Liver (tissue), 9 donors: ENCODE results near the gene TEKTIP1. TPM values are rescaled to one million over a fixed set of nuclear protein-coding genes. Genes with fewer than 3 reads are reported as not detected.

Experiments used
- DNase-seq: peaks from one replicate; pipeline ENCODE4 v3.0.0-alpha.2; 2017; ENCODE audit warnings: low spot score
- H3K27ac ChIP-seq, 2 donors: one replicate each; pipeline ENCODE4 v1.7.0; 2013; ENCODE audit warnings: inconsistent platforms in 2 of 2, low read length in 2 of 2, control low read depth in 1 of 2, low read depth in 1 of 2, mild to moderate bottlenecking in 1 of 2
- H3K27me3 ChIP-seq, 4 donors: one replicate each; pipeline versions ENCODE4 v1.6.1 to v1.7.0; 2013; ENCODE audit warnings: low read length in 3 of 4, inconsistent platforms in 1 of 4, mild to moderate bottlenecking in 1 of 4, moderate library complexity in 1 of 4; ENCODE audit not compliant: control insufficient read depth in 4 of 4, insufficient read depth in 4 of 4
- H3K36me3 ChIP-seq, 4 donors: one replicate each; pipeline versions ENCODE4 v1.6.1 to v1.7.0; 2013; ENCODE audit warnings: low read length in 3 of 4, mild to moderate bottlenecking in 3 of 4, low read depth in 1 of 4, moderate library complexity in 1 of 4; ENCODE audit not compliant: control insufficient read depth in 4 of 4, insufficient read depth in 3 of 4
- H3K4me1 ChIP-seq, 4 donors: one replicate each; pipeline versions ENCODE4 v1.6.1 to v1.7.0; 2013; ENCODE audit warnings: low read length in 3 of 4, mild to moderate bottlenecking in 3 of 4, moderate library complexity in 1 of 4; ENCODE audit not compliant: control insufficient read depth in 4 of 4, insufficient read depth in 4 of 4
- H3K4me3 ChIP-seq, 3 donors: one replicate each; pipeline versions ENCODE4 v1.6.1 to v1.7.0; 2013; ENCODE audit warnings: low read length in 3 of 3, control low read depth in 1 of 3, low read depth in 1 of 3, mild to moderate bottlenecking in 1 of 3
- H3K9ac ChIP-seq, 2 donors: one replicate each; pipeline ENCODE4 v1.7.0; 2013; ENCODE audit warnings: low read length in 2 of 2, mild to moderate bottlenecking in 2 of 2, moderate library complexity in 2 of 2, control low read depth in 1 of 2, low read depth in 1 of 2
- H3K9me3 ChIP-seq, 4 donors: one replicate each; pipeline versions ENCODE4 v1.6.1 to v1.7.0; 2013; ENCODE audit warnings: low read length in 3 of 4; ENCODE audit not compliant: control insufficient read depth in 4 of 4
- ATF3 ChIP-seq: IDR thresholded peaks from 2 replicates; pipeline ENCODE4 v1.6.1; 2016; ENCODE audit warnings: antibody characterized with exemption
- EGR1 ChIP-seq, 2 donors: IDR thresholded peaks; 2 replicates each; pipeline ENCODE4 v1.6.1; 2016 to 2018; ENCODE audit warnings: antibody characterized with exemption in 2 of 2, low read depth in 2 of 2
- FOXA1 ChIP-seq: IDR thresholded peaks from 2 replicates; pipeline ENCODE4 v1.6.1; 2016; ENCODE audit warnings: antibody characterized with exemption
- FOXA2 ChIP-seq: IDR thresholded peaks from 2 replicates; pipeline ENCODE4 v1.6.1; 2016; ENCODE audit warnings: antibody characterized with exemption
- GABPA ChIP-seq, 2 donors: IDR thresholded peaks in 1 of 2; conservative IDR thresholded peaks in 1 of 2; 2 replicates each; pipeline ENCODE4 v1.6.1; 2016; ENCODE audit warnings: antibody characterized with exemption in 2 of 2, mild to moderate bottlenecking in 1 of 2, moderate library complexity in 1 of 2
- HNF4A ChIP-seq, 2 donors: conservative IDR thresholded peaks; 2 replicates each; pipeline ENCODE4 v1.6.1; 2016; ENCODE audit warnings: antibody characterized with exemption in 2 of 2, mild to moderate bottlenecking in 2 of 2
- HNF4G ChIP-seq: IDR thresholded peaks from 2 replicates; pipeline ENCODE4 v1.6.1; 2016; ENCODE audit warnings: antibody characterized with exemption
- JUND ChIP-seq, 2 donors: IDR thresholded peaks; 2 replicates each; pipeline ENCODE4 v1.6.1; 2016; ENCODE audit warnings: antibody characterized with exemption in 2 of 2
- MAX ChIP-seq: IDR thresholded peaks from 2 replicates; pipeline ENCODE4 v1.6.1; 2016; ENCODE audit warnings: antibody characterized with exemption
- NR2F2 ChIP-seq: IDR thresholded peaks from 2 replicates; pipeline ENCODE4 v1.6.1; 2016; ENCODE audit warnings: antibody characterized with exemption
- RAD21 ChIP-seq, 2 donors: IDR thresholded peaks; 2 replicates each; pipeline ENCODE4 v1.6.1; 2016; ENCODE audit warnings: antibody characterized with exemption in 2 of 2, mild to moderate bottlenecking in 2 of 2
- REST ChIP-seq: IDR thresholded peaks from 2 replicates; pipeline ENCODE4 v1.6.1; 2016; ENCODE audit warnings: antibody characterized with exemption, mild to moderate bottlenecking
- RXRA ChIP-seq, 2 donors: IDR thresholded peaks; 2 replicates each; pipeline ENCODE4 v1.6.1; 2017 to 2018; ENCODE audit warnings: antibody characterized with exemption in 2 of 2, mild to moderate bottlenecking in 1 of 2
- SP1 ChIP-seq: IDR thresholded peaks from 2 replicates; pipeline ENCODE4 v1.6.1; 2018; ENCODE audit warnings: antibody characterized with exemption, mild to moderate bottlenecking
- TAF1 ChIP-seq: conservative IDR thresholded peaks from 2 replicates; pipeline ENCODE4 v1.6.1; 2016; ENCODE audit warnings: antibody characterized with exemption, mild to moderate bottlenecking
- YY1 ChIP-seq: IDR thresholded peaks from 2 replicates; pipeline ENCODE4 v1.6.1; 2016; ENCODE audit warnings: antibody characterized with exemption, mild to moderate bottlenecking
- WGBS: extraction: QIAGEN DNeasy Blood & Tissue Kit; methylation state at CpG from one replicate; pipeline ENCODE4 v1.1.7; 2013; 5-methylcytosine and 5-hydroxymethylcytosine counted together
- polyA plus RNA-seq, 2 donors: library from polyadenylated mRNA; stranded (reverse) in 1 of 2; unstranded in 1 of 2; fragments of 200-250 nt in 1 of 2; fragments of >200 nt in 1 of 2; fragmentation: Nextera tagmentation in 1 of 2; extraction: Ambion mirVana in 1 of 2; gene quantifications; one replicate each; pipeline versions ENCODE4 v1.2.1 to v1.2.3, GENCODE V29; 2013 to 2015
- total RNA-seq, 2 donors: library from RNA; depleted of rRNA; stranded (reverse); fragments of >200 nt; gene quantifications; one replicate each; pipeline ENCODE4 v1.2.3, GENCODE V29; 2014
- TF ChIP-seq, protein P1 (sequence below): fragments of 150-350 bp; IDR thresholded peaks from 2 replicates; pipeline ENCODE4 v1.5.1; 2017; ENCODE audit warnings: improper control_type of control experiment, low read depth, low read length; ENCODE audit not compliant: missing input control
- TF ChIP-seq, protein P2 (sequence below): IDR thresholded peaks from 2 replicates; pipeline ENCODE4 v1.6.1; 2016; ENCODE audit warnings: antibody characterized with exemption
- donor health status: healthy.
- donor health status: healthy.
- donor health status: healthy.
- donor health status: healthy.
- donor health status: healthy.

Gene TEKTIP1
- total and polyA plus RNA-seq, 4 donors = 0.17 TPM; not detected in 3

- Histone ChIP-seq H3K9me3 (no peaks in the 10 kb centered on the region), H3K27me3 (no peaks in the 10 kb centered on the region), H3K27ac (peak overlapping the region; percentile 52 to 63), H3K4me3 (no peak overlapping the region), H3K36me3 (peaks cover 0 to 3% (median 1%) of the 10 kb centered on the region in 4 donors), H3K9ac (no peak overlapping the region), H3K4me1 (peaks cover 18 to 47% (median 35%) of the 10 kb centered on the region in 4 donors)
- TF ChIP-seq RAD21 (IDR thresholded peaks at IDR 0.05) = no peak
- no peak for TF ChIP-seq FOXA1
- TF ChIP-seq GABPA (IDR thresholded peaks at IDR 0.05 in 1 of 2, conservative IDR thresholded peaks at IDR 0.05 in 1 of 2) = no peak
- peak; percentile 14 to 59 for TF ChIP-seq RXRA (IDR thresholded peaks at IDR 0.05)
- no peak for TF ChIP-seq NR2F2
- no peak for TF ChIP-seq EGR1 (IDR thresholded peaks at IDR 0.05; ENCODE audit: low read depth in 2 of 2)
- no peak for TF ChIP-seq JUND (IDR thresholded peaks at IDR 0.05)
- peak; percentile 14 for TF ChIP-seq FOXA2
- no peak for TF ChIP-seq YY1
- no peak for TF ChIP-seq HNF4G
- TF ChIP-seq TAF1 = no peak
- TF ChIP-seq, protein P1, sequence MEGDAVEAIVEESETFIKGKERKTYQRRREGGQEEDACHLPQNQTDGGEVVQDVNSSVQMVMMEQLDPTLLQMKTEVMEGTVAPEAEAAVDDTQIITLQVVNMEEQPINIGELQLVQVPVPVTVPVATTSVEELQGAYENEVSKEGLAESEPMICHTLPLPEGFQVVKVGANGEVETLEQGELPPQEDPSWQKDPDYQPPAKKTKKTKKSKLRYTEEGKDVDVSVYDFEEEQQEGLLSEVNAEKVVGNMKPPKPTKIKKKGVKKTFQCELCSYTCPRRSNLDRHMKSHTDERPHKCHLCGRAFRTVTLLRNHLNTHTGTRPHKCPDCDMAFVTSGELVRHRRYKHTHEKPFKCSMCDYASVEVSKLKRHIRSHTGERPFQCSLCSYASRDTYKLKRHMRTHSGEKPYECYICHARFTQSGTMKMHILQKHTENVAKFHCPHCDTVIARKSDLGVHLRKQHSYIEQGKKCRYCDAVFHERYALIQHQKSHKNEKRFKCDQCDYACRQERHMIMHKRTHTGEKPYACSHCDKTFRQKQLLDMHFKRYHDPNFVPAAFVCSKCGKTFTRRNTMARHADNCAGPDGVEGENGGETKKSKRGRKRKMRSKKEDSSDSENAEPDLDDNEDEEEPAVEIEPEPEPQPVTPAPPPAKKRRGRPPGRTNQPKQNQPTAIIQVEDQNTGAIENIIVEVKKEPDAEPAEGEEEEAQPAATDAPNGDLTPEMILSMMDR = no peak
- no peak for TF ChIP-seq SP1
- peak; percentile 32 for TF ChIP-seq REST
- peak; percentile 41 to 65 for TF ChIP-seq HNF4A (conservative IDR thresholded peaks at IDR 0.05)
- TF ChIP-seq, protein P2, sequence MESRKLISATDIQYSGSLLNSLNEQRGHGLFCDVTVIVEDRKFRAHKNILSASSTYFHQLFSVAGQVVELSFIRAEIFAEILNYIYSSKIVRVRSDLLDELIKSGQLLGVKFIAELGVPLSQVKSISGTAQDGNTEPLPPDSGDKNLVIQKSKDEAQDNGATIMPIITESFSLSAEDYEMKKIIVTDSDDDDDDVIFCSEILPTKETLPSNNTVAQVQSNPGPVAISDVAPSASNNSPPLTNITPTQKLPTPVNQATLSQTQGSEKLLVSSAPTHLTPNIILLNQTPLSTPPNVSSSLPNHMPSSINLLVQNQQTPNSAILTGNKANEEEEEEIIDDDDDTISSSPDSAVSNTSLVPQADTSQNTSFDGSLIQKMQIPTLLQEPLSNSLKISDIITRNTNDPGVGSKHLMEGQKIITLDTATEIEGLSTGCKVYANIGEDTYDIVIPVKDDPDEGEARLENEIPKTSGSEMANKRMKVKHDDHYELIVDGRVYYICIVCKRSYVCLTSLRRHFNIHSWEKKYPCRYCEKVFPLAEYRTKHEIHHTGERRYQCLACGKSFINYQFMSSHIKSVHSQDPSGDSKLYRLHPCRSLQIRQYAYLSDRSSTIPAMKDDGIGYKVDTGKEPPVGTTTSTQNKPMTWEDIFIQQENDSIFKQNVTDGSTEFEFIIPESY = no peak
- TF ChIP-seq ATF3 = no peak
- TF ChIP-seq MAX = no peak
- WGBS = 27% methylated on average over 2 of the region's 2 CpGs
- no peak for DNase-seq
Observed at GRCh38 chr19:3517638-3518037, 21.3 kb upstream of the TEKTIP1 start.
